ENCODE measurements around the gene RNF214.
"Not testable (repeated sequence)": the region's sequence is repeated elsewhere in the genome, so short reads cannot be mapped to it uniquely, and the experiment has no call there.

RNF214 gene

DNA sequence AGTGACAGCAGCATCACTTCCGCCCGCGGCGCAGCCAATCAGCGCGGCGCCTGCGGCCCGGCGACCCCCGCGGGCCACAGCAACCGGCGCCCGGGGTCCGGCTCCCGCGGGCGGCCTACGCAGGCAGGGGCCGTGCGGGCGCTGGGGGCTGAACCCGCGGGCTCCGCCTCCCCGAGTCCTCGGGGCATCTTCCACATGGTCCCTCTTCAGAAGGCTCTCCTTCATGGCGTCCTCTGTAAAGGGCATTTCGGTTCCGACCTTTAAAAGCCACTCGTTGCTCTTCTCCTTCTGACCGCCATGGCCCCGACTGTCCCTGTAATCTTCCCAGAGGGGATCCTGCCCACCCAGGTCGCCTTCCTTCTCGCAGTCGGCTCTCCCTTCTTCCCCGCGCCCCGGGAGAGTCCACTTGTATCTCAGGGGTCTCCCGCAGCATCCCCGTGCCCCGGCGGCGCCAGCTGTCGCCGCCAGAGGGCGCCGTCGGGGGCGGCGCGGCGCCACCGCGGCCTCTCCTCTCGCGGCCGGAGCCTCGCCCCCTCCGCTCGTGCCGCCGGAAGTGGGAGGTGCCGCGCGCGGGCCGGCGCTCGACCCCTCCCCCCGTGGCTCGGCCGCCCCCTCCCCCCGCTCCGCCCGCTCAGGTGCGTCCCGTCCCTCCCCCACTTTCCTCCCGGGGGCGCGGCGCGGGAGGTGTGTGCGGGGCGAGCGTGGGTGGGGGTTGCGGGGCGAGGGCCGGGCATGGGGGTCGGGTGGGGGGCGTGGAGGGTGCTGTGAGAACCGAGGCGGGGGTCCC is at the start of gene RNF214:
Gene RNF214 (plus strand): TSS at position 580 of the 787 bp plus-strand sequence. CDS start 1,602 bp downstream, outside the sequence.
- in situ Hi-C loops (cut with MboI; ENCODE audit: low sequenced_read_pairs) = no loop called here

DNA sequence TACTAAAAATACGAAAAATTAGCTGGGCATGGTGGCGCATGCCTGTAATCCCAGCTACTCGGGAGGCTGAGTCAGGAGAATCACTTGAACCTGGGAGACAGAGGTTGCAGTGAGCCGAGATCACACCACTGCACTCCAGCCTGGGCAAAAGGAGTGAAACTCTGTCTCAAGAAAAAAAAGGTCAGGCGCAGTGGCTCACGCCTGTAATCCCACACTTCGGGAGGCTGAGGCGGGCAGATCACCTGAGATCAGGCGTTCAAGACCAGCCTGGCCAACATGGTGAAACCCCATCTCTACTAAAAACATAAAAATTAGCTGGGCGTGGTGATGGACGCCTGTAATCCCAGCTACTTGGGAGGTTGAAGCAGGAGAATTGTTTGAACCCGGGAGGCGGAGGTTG is 49.3 kb upstream of the RNF214 start:
- in situ Hi-C loops (cut with MboI; ENCODE audit: low sequenced_read_pairs) = not testable (repeated sequence)

DNA sequence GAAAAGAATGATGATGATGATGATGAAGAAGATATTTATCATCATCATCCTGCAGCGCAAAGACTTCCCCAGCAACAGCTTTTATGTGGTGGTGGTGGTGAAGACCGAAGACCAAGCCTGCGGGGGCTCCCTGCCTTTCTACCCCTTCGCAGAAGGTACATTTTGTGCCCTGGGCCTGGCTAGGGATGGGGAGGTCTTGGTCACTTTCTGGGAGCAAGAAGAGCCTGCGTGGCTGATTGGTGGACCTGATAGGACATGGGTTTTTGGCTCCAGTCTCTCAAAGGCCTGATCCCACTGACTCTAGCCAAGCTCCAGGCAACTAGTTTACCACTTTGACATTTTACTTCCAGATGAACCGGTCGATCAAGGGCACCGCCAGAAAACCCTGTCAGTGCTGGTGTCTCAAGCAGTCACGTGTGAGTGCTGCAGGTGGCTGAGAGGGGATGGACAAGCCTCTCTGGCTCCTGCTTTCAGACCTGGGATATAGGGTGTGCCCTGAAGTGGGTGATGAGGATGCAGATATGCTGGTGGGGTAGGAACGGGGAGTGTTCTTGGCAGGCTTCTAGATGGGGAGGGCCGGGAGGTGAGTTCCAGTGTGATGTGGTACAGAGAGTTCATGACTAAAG is 48.6 kb upstream of the RNF214 start:
- in situ Hi-C loops (cut with MboI; ENCODE audit: low sequenced_read_pairs) = no loop called here

DNA sequence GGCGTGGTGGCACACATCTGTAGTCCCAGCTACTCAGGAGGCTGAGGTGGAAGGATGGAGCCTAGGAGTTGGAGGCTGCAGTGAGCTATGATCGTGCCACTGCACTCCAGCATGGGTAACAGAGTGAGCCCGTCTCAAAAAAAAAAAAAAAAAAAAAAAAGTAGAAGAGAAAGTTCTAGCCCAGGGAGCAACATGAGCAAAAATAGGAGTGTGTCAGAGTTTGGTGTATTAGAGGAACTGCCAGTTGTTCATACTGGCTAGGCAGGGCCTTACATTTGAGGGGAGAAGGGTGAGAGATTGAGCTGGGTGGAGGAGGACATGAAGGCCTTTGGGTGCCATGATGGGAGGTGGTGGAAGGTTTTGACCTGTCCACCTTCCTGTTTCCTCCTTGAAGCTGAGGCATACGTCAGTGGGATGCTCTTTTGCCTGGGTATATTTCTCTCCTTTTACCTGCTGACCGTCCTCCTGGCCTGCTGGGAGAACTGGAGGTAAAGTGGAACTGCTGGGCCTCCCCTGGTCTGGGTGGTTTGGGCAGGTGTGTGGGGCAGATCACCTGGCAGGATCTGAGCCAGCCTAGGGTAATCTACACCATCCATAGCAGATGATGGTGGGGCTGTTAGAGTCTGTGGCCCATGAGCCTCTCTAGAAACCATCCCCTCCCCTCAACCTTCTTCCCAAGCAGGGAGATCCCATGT is 46.6 kb upstream of the RNF214 start:
- in situ Hi-C loops (cut with MboI; ENCODE audit: low sequenced_read_pairs) = no loop called here

DNA sequence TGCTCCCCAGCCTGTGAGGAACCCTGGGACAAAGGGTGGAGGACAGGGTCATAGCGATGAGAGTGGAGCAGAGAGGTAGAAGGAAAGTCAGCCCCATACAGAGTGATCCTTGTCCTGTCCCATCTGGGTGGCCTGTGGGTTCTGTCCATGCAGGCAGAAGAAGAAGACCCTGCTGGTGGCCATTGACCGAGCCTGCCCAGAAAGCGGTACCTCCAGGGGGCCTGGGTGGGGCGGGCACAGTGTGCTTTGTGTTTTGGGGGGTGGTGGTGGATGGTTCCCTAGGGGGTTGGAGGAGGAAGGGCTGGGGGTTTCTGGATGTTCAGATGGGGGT is 46.1 kb upstream of the RNF214 start:
- in situ Hi-C loops (cut with MboI; ENCODE audit: low sequenced_read_pairs) = no loop called here

DNA sequence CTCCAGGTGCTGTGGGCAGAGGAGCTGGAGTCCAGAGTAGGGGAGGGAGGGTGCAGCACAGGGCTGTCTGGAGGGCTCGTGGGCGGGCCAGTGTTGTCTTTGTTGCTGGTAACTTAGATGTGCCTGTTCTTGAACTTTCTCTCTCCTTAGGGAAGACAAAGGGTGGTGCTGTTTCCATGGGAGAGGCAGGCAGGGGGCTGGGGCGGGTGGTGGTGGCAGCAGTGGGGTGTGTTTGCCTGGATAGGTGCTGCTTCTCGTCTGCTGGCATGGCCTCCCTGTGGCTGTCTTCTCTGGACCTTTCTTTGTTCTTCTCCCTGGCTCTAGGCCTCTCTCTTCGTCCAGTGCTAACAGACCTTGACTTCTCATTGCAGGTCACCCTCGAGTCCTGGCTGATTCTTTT is 45.5 kb upstream of the RNF214 start:
- in situ Hi-C loops (cut with MboI; ENCODE audit: low sequenced_read_pairs) = no loop called here

DNA sequence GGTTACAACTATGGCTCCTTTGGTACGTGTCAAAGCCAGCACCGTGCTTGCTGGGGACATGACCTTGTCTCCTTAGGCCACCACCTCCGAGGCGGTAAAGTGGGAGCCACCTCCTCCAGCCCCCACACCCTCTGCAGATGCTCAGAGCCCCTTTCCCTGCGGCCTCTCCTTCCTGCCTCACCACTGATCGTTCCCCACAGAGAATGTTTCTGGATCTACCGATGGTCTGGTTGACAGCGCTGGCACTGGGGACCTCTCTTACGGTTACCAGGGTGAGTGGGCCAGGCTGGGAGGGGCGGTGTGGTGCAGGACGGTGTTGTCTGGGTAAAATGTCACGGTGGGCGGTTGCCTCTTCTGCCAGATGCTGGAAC is 45.1 kb upstream of the RNF214 start:
- in situ Hi-C loops (cut with MboI; ENCODE audit: low sequenced_read_pairs) = no loop called here

DNA sequence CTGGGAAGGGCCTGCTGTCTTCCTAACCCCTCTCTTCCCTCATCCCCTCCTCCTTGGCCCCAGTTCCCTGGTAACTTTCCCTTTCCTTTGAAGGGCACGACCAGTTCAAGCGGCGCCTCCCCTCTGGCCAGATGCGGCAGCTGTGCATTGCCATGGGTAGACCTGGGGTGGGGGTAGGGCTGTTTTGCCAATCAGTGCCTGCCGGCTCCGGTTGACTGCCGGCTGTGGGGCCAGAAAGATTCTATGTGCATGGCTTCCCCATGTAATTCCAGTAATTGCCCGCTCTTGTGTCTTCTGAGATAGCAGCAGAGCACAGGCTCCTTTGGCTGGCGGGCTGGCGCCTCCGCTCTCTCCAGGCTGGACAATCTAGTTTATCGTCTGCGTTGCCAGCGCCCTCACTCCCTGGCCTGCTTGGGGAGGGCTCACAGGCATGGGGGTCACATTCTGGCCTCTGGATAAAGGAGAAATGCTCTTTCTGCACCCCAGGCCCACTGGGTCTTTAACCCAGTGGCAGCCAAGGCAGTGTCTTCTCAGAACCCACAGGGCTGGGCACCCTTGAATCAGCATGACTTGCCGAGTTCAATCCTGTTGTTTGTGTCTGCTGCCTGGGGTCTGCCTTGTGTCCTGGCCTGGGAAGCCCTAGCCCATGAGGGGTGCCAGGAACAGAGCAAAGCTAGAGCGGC is 44.5 kb upstream of the RNF214 start:
- in situ Hi-C loops (cut with MboI; ENCODE audit: low sequenced_read_pairs) = no loop called here

DNA sequence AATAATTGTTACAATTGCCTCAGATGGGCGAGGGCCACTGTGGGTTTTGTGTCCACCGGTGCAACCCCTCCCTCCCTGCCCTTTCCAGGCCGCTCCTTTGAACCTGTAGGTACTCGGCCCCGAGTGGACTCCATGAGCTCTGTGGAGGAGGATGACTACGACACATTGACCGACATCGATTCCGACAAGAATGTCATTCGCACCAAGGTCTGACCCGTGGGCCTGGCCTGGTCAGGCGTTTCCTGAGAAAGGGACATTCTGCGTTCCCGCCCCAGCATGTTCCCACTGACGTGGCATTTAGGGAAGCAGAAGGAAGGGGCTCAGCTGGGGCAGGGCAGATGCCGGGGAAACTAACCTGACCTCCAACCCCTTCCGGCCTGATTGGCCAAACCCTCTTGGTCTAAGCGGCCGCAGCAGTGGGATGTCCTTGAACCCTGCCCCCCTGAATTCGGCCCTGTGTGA is 43.8 kb upstream of the RNF214 start:
- in situ Hi-C loops (cut with MboI; ENCODE audit: low sequenced_read_pairs) = no loop called here

DNA sequence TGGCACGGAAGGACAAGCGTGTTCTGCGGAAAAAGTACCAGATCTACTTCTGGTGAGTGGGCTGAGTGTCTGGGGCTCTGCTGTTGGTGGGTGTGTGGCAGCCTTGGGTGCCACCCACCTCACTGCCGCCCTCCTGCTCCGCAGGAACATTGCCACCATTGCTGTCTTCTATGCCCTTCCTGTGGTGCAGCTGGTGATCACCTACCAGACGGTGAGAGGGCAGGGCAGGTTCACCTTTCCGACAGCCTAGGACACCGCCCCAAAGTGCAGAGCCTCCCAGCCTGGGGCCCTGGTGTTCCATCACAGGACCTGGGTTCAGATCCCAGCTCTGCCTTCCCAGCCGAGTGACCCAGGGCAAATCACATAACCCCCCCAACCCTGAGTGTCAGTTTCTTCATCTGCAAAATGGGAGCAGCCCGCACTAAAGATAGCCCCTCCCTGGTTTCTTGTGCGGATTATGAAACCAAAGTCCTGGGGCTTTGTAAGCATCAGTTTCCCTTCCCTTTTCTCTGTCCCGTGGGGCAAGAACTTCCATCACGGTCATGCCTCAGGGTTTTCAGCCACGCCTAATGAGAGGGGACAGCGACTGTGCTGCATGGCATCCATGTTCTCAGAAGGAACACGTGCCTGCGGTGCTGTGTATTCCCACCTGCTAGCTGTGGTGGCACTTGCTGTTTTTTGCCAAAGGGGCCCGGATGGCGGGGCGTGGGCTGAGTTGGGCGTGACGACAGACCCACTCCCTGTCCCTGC is 43.1 kb upstream of the RNF214 start:
- in situ Hi-C loops (cut with MboI; ENCODE audit: low sequenced_read_pairs) = no loop called here

DNA sequence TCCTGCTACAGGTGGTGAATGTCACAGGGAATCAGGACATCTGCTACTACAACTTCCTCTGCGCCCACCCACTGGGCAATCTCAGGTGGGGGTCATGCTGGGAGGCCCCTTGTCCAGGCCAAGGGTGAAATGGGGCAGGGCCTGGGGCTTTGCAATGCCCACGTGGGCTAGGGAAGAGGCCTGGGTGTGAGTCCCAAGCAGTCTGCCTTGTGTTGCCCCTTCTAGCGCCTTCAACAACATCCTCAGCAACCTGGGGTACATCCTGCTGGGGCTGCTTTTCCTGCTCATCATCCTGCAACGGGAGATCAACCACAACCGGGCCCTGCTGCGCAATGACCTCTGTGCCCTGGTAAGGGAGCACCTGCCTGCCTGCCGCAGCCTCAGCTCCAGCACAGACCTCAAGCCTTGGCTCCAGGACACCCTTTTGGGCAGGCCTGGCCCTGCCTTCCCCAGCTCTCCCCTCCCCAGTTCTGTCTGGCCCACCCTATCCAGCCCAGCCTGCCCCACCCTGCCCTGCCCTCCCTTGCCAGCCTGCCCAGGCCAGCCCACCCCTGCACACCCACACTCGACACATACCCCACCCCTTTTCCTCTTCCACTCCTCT is 42.4 kb upstream of the RNF214 start:
- in situ Hi-C loops (cut with MboI; ENCODE audit: low sequenced_read_pairs) = no loop called here

DNA sequence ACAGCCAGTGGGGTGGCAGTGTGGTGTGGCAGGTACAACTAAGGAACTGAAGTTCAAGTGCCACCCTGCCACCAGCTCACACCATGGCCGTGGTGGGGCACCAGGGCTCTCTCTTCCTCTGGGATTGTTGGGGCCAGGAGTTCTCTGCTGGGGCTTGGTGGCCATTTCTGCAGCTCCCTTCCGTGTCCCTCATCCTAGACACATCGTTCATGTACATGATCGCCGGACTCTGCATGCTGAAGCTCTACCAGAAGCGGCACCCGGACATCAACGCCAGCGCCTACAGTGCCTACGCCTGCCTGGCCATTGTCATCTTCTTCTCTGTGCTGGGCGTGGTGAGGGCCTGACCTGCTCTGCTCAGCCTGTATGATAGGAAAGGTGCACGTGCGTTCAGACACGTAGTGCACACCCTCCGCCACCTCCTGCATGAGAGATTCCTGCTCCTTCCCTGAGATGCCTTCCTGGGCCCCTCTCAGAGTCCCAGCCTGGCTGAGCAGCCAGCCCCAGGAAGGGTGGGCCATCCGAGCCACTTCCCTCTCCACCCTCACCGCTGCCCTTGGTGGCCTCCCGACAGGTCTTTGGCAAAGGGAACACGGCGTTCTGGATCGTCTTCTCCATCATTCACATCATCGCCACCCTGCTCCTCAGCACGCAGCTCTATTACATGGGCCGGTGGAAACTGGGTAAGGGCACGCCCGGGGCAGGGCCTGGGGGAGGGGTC is 40.6 kb upstream of the RNF214 start:
- in situ Hi-C loops (cut with MboI; ENCODE audit: low sequenced_read_pairs) = no loop called here

DNA sequence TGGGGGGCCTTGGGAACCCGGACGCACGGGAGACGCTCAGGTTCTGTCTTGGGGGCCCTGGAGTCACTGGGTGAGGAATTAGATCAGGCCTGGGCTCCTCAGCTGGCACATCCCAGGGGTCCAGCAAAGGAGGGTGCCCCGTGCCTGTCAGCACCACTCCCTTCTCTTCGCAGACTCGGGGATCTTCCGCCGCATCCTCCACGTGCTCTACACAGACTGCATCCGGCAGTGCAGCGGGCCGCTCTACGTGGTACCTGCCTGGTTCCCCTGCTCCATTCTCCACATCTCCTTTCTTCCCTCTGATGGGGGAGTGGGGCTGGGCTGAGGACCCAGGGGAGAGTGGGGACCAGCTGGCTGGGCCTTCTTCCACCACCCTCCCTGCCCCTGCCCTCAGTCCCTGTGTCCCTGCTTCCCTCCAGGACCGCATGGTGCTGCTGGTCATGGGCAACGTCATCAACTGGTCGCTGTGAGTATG is 40.0 kb upstream of the RNF214 start:
- in situ Hi-C loops (cut with MboI; ENCODE audit: low sequenced_read_pairs) = no loop called here

DNA sequence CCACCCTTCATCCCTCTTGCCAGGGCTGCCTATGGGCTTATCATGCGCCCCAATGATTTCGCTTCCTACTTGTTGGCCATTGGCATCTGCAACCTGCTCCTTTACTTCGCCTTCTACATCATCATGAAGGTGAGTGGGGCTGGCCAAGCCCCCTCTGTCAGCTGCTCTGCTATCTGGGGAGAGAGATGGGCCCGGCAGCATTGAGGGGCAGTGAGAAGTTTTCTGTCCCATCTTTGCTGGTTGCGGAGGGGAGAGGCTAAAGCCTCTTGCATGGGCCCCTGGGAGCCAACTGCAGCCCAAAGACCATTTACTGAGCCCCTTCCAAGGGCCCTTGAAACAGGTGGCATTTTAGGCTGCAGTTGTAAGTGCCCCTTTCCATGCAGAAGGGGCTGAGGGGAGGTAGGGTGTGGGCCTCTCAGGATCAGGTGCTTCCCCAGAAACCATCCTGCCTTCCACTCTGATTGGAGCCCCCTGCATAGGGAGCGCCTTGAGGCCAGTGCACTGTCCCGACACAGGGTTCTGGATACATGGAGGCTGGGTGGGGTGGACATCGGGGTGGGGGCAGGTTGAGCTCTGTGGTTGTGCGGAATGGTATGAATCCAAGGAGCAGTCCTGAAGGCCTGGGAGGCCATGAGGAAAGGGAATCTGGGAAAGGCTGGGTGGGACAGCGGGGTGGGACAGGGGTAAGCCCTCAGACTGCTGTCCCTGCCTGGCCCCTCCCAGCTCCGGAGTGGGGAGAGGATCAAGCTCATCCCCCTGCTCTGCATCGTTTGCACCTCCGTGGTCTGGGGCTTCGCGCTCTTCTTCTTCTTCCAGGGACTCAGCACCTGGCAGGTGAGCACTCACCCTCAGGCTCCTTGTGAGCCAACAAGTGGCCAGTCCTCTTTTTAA is 39.1 kb upstream of the RNF214 start:
- in situ Hi-C loops (cut with MboI; ENCODE audit: low sequenced_read_pairs) = no loop called here

DNA sequence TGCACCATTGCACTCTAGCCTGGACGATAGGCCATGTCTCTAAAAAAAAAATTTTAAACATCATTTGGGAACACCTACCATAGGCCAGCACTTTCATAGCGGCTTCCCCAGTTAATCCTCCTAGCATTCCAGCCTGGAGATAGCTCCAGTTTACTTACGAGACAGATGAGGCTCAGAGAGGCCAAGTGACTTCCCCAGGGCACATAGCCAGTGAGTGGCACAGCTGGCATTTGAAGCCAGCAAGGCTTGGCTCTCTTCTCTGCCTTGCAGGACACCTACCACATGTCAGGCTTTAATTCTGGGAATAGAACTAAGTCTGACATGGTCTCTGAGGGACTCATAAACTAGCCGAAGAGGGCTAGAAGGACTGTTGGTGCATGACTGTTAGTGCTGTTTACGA is 38.2 kb upstream of the RNF214 start:
- in situ Hi-C loops (cut with MboI; ENCODE audit: low sequenced_read_pairs) = no loop called here

DNA sequence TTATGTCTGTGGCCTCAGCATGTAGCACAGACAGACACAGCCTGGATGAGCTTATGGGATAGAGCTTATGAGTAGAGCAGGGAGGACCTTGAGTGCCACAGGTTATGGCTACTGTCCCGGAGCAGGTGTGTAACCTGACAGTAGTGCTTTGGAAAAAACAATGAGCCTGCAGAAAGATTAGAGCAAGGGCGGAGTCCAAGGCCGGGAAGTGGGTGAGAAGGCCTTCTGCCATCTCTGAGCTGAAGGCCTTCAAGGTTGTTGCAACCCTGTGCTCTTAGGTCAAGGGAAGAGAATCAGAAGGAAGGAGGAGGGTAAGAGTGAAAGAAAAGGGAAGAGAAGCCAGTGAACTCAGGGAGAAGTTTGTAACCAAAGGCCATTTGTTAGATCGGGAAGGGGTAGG is 37.2 kb upstream of the RNF214 start:
- in situ Hi-C loops (cut with MboI; ENCODE audit: low sequenced_read_pairs) = no loop called here

DNA sequence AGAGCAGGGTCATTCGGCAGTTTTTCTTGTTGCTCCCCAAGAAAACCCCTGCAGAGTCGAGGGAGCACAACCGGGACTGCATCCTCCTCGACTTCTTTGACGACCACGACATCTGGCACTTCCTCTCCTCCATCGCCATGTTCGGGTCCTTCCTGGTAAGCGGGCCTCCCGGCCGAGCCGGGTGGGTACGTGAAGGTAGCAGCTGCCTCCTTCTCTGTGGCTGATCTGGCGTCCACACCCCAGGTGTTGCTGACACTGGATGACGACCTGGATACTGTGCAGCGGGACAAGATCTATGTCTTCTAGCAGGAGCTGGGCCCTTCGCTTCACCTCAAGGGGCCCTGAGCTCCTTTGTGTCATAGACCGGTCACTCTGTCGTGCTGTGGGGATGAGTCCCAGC is 36.7 kb upstream of the RNF214 start:
- in situ Hi-C loops (cut with MboI; ENCODE audit: low sequenced_read_pairs) = no loop called here

DNA sequence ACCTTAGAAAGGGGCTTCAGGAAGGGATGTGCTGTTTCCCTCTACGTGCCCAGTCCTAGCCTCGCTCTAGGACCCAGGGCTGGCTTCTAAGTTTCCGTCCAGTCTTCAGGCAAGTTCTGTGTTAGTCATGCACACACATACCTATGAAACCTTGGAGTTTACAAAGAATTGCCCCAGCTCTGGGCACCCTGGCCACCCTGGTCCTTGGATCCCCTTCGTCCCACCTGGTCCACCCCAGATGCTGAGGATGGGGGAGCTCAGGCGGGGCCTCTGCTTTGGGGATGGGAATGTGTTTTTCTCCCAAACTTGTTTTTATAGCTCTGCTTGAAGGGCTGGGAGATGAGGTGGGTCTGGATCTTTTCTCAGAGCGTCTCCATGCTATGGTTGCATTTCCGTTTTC is 35.5 kb upstream of the RNF214 start:
- in situ Hi-C loops (cut with MboI; ENCODE audit: low sequenced_read_pairs) = no loop called here

Measured in HL-60/S4 (cell line).